ENCODE data around the gene PLTP. TPM values are rescaled to one million over a fixed set of nuclear protein-coding genes. Genes with fewer than 3 reads are reported as not detected.
"Not testable (repeated sequence)": the region's sequence is repeated elsewhere in the genome, so short reads cannot be mapped to it uniquely, and the experiment has no call there.

The PLTP gene
- polyA plus RNA-seq, 1 donor from 2014 or later, result 1.3 TPM

GRCh38 chr20:45934586-45935415 lies 22.8 kb upstream of the PLTP start, which contains the start of gene PCIF1:
PCIF1 (plus strand) TSS chr20:45934683; CDS start chr20:45939000, 4,317 bp downstream.
- H3K27me3 Mint-ChIP-seq, result no peaks in the 10 kb centered on the region
- H3K4me3 Mint-ChIP-seq, result peak within 1 kb of the TSS; percentile 94 to 100 (median 98)
- peaks cover 11 to 19% (median 14%) of the 10 kb centered on the region in 3 donors for H3K4me1 Mint-ChIP-seq
- H3K9me3 Mint-ChIP-seq, result no peaks in the 10 kb centered on the region
- peaks cover 6% of the 10 kb centered on the region for H3K36me3 Mint-ChIP-seq
- peak within 1 kb of the TSS; percentile 95 to 99 (median 99) for H3K27ac Mint-ChIP-seq

- Mint-ChIP-seq H3K27ac (peak overlapping the region; percentile 95 to 99 (median 96)), H3K4me1 (peaks cover 11 to 19% (median 12%) of the 10 kb centered on the region in 3 donors)
Observed at GRCh38 chr20:45934046-45934585, 22.2 kb upstream of the PLTP start.

DNA sequence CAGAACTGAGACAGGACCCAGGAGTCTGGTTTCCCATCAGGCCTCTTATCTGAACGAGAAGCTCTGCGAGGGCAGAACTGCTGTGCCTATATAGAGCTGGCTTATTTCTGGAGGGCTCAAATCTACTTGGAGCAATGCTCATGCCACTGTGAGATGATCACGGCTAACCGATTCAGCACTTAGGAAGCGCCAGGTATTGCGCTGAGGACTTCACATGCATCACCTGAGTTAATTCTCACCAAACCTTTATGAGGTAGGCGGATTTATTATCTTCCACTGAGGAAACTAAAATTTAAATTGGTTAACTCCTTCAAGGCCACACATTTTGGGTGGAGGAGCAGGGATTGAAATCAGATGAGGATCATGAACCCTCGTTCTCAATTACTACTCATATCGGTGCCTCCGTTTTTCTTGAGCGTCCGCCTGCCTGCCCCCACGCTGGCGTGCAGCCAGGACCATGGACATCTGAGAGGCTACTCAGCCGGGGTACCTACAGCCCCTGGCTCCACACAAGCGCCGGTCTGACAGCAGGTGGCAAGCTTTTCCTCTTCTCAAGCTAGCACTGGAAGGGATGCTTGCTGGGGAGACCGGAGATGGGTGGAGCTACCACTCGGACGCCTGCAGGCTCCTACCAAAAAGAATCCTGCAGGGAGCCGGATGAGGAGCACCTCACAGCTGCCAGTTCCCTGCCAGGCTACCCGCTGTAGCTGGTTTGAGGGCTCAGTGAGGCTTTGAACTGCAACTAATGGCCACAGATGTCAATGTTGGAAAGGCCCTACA lies 21.5 kb upstream of the PLTP start:
- Mint-ChIP-seq H3K27ac (peak overlapping the region; percentile 95 to 99 (median 96)), H3K9me3 (no peaks in the 10 kb centered on the region), H3K27me3 (no peaks in the 10 kb centered on the region)

More at GRCh38 chr20:45934046-45934585, 22.2 kb upstream of the PLTP start:
- H3K27me3 Mint-ChIP-seq, result no peaks in the 10 kb centered on the region
- H3K36me3 Mint-ChIP-seq, result peaks cover 6% of the 10 kb centered on the region
- H3K4me3 Mint-ChIP-seq, result peak overlapping the region; percentile 94 to 100 (median 98)
- H3K9me3 Mint-ChIP-seq, result no peaks in the 10 kb centered on the region

DNA sequence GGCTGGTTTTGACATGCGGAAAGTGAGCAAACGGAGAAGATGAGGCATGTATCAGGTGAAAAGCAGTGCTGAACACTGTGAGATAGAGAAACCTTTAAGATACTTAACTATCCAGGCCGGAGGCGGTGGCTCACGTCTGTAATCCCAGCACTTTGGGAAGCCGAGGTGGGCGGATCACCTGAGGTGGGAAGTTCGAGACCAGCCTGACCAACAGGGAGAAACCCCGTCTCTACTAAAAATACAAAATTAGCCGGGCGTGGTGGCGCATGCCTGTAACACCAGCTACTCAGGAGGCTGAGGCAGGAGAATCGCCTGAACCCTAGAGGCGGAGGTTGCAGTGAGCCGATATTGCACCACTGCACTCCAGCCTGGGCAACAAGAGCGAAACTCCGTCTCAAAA lies 19.7 kb upstream of the PLTP start:
- H3K36me3 Mint-ChIP-seq, H3K27me3 Mint-ChIP-seq, H3K9me3 Mint-ChIP-seq: not testable (repeated sequence)
- Mint-ChIP-seq H3K4me3 (peak overlapping the region in 1 of 4 donors; percentile 40), H3K27ac (peak overlapping the region in 1 of 3 donors; percentile 42), H3K4me1 (peaks cover 11 to 13% (median 12%) of the 10 kb centered on the region in 3 donors)

More for the DNA sequence above, 21.5 kb upstream of the PLTP start:
- Mint-ChIP-seq H3K4me3 (peak overlapping the region; percentile 94 to 100 (median 98)), H3K4me1 (peaks cover 11 to 18% (median 12%) of the 10 kb centered on the region in 3 donors), H3K36me3 (peaks cover 5% of the 10 kb centered on the region)

GRCh38 chr20:45927071-45927878 lies 15.3 kb upstream of the PLTP start:
- H3K36me3 Mint-ChIP-seq, result no peaks in the 10 kb centered on the region
- H3K4me3 Mint-ChIP-seq, result no peak overlapping the region
- peak overlapping the region in 1 of 3 donors; percentile 29 for H3K27ac Mint-ChIP-seq
- H3K9me3 Mint-ChIP-seq, result no peaks in the 10 kb centered on the region
- no peaks in the 10 kb centered on the region for H3K27me3 Mint-ChIP-seq
- H3K4me1 Mint-ChIP-seq, result peaks cover 0 to 5% (median 1%) of the 10 kb centered on the region in 3 donors

DNA sequence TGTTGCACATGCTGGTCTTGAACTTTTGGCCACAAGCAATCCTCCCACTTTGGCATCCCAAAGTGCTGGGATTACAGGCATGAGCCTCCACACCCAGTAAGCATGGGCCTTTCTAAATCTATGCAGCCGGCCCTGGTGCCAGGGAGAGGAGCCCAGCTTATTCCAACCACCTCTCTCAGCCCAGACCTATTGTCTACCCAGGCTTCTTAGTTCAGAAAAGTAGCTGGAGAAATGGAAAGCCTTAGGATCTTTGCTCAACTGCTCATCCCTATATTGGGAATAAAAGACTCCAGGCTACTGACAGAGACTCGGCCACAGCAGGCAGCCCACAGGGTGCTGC lies 14.7 kb upstream of the PLTP start:
- Mint-ChIP-seq H3K9me3 (no peaks in the 10 kb centered on the region), H3K4me1 (peaks cover 0 to 2% (median 0%) of the 10 kb centered on the region in 3 donors), H3K27ac (no peak overlapping the region), H3K36me3 (no peaks in the 10 kb centered on the region), H3K27me3 (no peaks in the 10 kb centered on the region), H3K4me3 (no peak overlapping the region)

GRCh38 chr20:45925821-45926506 lies 14.0 kb upstream of the PLTP start:
- no peak overlapping the region for H3K27ac Mint-ChIP-seq
- H3K4me1 Mint-ChIP-seq, result peaks cover 0 to 2% (median 0%) of the 10 kb centered on the region in 3 donors
- H3K4me3 Mint-ChIP-seq, result no peak overlapping the region
- peaks cover 1% of the 10 kb centered on the region for H3K27me3 Mint-ChIP-seq
- no peaks in the 10 kb centered on the region for H3K36me3 Mint-ChIP-seq
- H3K9me3 Mint-ChIP-seq, result no peaks in the 10 kb centered on the region

GRCh38 chr20:45924391-45925261 lies 12.7 kb upstream of the PLTP start:
- Mint-ChIP-seq H3K27ac (no peak overlapping the region), H3K27me3 (peaks cover 1% of the 10 kb centered on the region), H3K4me3 (no peak overlapping the region), H3K4me1 (peaks cover 0 to 2% (median 0%) of the 10 kb centered on the region in 3 donors), H3K9me3 (no peaks in the 10 kb centered on the region), H3K36me3 (no peaks in the 10 kb centered on the region)

- H3K9me3 Mint-ChIP-seq, result no peaks in the 10 kb centered on the region
- peak overlapping the region in 1 of 4 donors; percentile 35 for H3K4me3 Mint-ChIP-seq
- H3K27ac Mint-ChIP-seq, result peak overlapping the region in 1 of 3 donors; percentile 11
Observed at GRCh38 chr20:45921337-45922189, 9.6 kb upstream of the PLTP start.

DNA sequence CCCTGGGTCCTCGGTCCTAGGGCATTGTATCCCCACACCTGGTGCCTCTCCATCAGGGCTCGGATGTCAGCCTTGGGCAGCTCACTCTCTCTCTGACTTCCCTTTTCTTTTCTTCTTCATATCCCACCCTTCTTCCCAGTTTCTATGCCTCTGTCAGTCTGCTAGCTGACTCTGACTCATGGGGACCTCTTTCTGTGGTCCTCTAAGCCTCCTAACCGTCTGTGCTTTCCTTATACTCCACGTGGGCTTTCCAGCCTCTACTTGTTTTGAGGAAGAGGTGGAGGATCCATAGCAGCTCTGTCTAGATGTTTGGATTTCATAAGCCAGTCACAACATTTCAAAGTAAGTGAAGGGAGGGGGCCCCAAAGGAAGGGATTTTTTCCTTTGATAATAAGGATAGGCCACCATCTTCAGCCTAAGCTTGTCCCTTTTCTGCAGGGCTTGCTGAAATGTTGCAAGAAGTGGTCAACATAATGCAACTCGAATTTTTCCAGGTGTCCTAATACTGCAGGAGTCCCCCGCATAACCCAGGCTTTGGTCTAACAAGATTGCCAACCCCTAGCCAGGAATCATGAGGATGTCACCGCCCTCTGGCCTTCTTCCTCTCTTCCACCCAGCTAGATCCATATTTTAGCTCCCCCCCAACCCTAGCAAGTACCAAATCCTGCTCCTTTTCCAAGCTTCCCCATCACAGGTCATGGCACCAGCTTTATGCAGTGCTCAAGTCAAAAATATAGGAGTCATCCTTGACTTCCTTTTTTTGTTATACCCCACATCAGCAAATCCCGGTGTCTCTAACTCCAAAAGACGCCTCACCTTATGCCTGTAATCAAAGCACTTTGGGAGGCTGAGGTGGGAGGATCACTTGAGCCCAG lies 8.7 kb upstream of the PLTP start:
- H3K36me3 Mint-ChIP-seq, result no peaks in the 10 kb centered on the region
- H3K27me3 Mint-ChIP-seq, result peaks cover 7% of the 10 kb centered on the region
- peaks cover 0 to 1% (median 0%) of the 10 kb centered on the region in 3 donors for H3K4me1 Mint-ChIP-seq
- no peaks in the 10 kb centered on the region for H3K9me3 Mint-ChIP-seq
- H3K4me3 Mint-ChIP-seq, result no peak overlapping the region
- peak overlapping the region in 1 of 3 donors; percentile 59 for H3K27ac Mint-ChIP-seq

More at GRCh38 chr20:45921337-45922189, 9.6 kb upstream of the PLTP start:
- Mint-ChIP-seq H3K36me3 (no peaks in the 10 kb centered on the region), H3K4me1 (peaks cover 0 to 1% (median 0%) of the 10 kb centered on the region in 3 donors), H3K27me3 (peaks cover 3% of the 10 kb centered on the region)

GRCh38 chr20:45919542-45920399 lies 7.8 kb upstream of the PLTP start:
- Mint-ChIP-seq H3K4me3 (no peak overlapping the region), H3K27me3 (peaks cover 7% of the 10 kb centered on the region), H3K9me3 (no peaks in the 10 kb centered on the region), H3K36me3 (no peaks in the 10 kb centered on the region), H3K4me1 (no peaks in the 10 kb centered on the region), H3K27ac (peak overlapping the region in 1 of 3 donors; percentile 59)

Measured in IgD-negative memory B cell (primary cell).